NCI-H2171 (cell line): Measurements from ENCODE around the gene ZNF346.

Experiments used
- DNase-seq: peaks from one replicate; lab custom pipeline; 2025; lab: John Stamatoyannopoulos, UW

Gene ZNF346

GRCh38 chr5:177067503-177067902 is 45.0 kb downstream of the ZNF346 start:
- DNase-seq = no peak

- DNase-seq = no peak
Measured at GRCh38 chr5:177070536-177071191, 48.2 kb downstream of the ZNF346 start.

GRCh38 chr5:177071666-177072385 is 49.3 kb downstream of the ZNF346 start:
- peak; percentile 9 for DNase-seq

GRCh38 chr5:177077335-177077734 is 54.8 kb downstream of the ZNF346 start:
- no peak for DNase-seq

- no peak for DNase-seq
Measured at GRCh38 chr5:177079606-177080005, 57.1 kb downstream of the ZNF346 start.

GRCh38 chr5:177080265-177080664 is 57.8 kb downstream of the ZNF346 start:
- DNase-seq = no peak

GRCh38 chr5:177081859-177082258 is 59.4 kb downstream of the ZNF346 start:
- no peak for DNase-seq

GRCh38 chr5:177083357-177083756 is 60.9 kb downstream of the ZNF346 start:
- no peak for DNase-seq

GRCh38 chr5:177084175-177084574 is 61.7 kb downstream of the ZNF346 start:
- no peak for DNase-seq

GRCh38 chr5:177085985-177086653 is 63.6 kb downstream of the ZNF346 start:
- DNase-seq = no peak

- peak; percentile 45 for DNase-seq
Measured at GRCh38 chr5:177086654-177087397, 64.3 kb downstream of the ZNF346 start, which contains the start of gene FGFR4. FGFR4 (plus strand) TSS chr5:177086915; CDS start chr5:177089603, 2,688 bp downstream.

GRCh38 chr5:177087398-177088005 is 65.0 kb downstream of the ZNF346 start:
- DNase-seq = no peak

GRCh38 chr5:177089127-177089526 is 66.6 kb downstream of the ZNF346 start:
- DNase-seq = no peak

- no peak for DNase-seq
Measured at GRCh38 chr5:177089825-177090641, 67.5 kb downstream of the ZNF346 start.

- no peak for DNase-seq
Measured at GRCh38 chr5:177090813-177091212, 68.3 kb downstream of the ZNF346 start.

GRCh38 chr5:177091232-177091631 is 68.7 kb downstream of the ZNF346 start:
- DNase-seq = no peak

- no peak for DNase-seq
Measured at GRCh38 chr5:177092178-177093081, 69.9 kb downstream of the ZNF346 start.

- no peak for DNase-seq
Measured at GRCh38 chr5:177093082-177093712, 70.7 kb downstream of the ZNF346 start.

GRCh38 chr5:177093803-177094202 is 71.3 kb downstream of the ZNF346 start:
- no peak for DNase-seq
